GM12864 (cell line): ENCODE measurements around the gene KRTAP20-4.

Experiments
- DNase-seq: peaks from one replicate; pipeline ENCODE4 v3.0.0-alpha.2; 2011; ENCODE audit warnings: low read depth
- H3K4me3 ChIP-seq: 2 replicates; pipeline ENCODE4 v1.5.1; 2011; ENCODE audit warnings: mild to moderate bottlenecking, low read depth, low read length, control low read depth
- CTCF ChIP-seq: IDR thresholded peaks from 2 replicates; pipeline ENCODE4 v1.5.1; 2011; ENCODE audit warnings: low read depth, mild to moderate bottlenecking, moderate library complexity, low read length, control low read depth, inconsistent platforms; ENCODE audit errors: missing control alignments

The KRTAP20-4 gene

DNA sequence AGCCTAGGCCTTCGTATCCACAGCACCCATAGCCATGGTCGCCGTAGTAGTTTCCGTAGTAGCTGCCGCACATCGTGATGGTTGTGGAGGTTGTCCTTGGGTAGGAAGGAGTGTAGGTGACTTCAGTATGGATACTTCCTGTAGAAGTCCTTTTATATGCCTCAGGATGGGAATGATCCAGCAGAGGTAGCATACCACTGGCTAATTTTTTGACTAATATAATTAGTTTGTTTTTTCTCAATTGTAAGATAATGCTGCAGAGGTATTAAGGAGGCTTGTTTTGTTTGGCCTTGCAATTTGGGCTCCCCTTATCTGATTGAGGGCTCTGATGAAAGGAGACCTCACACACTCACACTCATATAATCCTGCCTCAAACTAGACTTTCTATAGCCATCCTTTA is 21.6 kb upstream of the KRTAP20-4 start, which contains the start of gene KRTAP6-2:
Gene KRTAP6-2, minus strand, starts transcription at position 101 of the 400 bp plus-strand sequence. Its CDS starts 28 bp downstream, at position 73.
- H3K4me3 ChIP-seq, result no peak within 1 kb of the TSS
- DNase-seq, result no peak
- no peak for TF ChIP-seq CTCF

DNA sequence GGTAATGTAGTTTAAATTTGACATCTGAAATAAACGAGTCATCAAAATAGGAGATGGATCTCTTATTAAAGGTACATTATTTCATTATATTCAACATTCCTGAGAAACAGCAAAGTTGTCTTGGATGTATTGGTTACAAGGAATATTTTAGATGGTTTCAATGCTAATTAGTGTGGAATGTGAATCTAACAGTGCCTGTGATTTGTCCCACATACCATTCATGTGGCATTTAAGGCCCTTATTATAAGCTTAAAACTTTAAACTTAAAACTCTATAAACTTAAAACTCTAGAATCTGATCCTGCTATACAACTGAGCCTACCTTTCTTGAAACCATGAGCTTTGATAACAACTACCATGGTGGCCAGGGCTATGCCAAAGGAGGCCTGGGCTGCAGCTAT is 19.6 kb upstream of the KRTAP20-4 start, which contains the start of gene KRTAP22-1:
Gene KRTAP22-1, plus strand, starts transcription at position 301 of the 400 bp plus-strand sequence.
- no peak within 1 kb of the TSS for H3K4me3 ChIP-seq
- no peak for TF ChIP-seq CTCF
- DNase-seq, result no peak

- no peak for TF ChIP-seq CTCF
- H3K4me3 ChIP-seq, result no peak overlapping the region
- DNase-seq, result no peak
Observed at GRCh38 chr21:30605968-30606367, 14.5 kb upstream of the KRTAP20-4 start.

DNA sequence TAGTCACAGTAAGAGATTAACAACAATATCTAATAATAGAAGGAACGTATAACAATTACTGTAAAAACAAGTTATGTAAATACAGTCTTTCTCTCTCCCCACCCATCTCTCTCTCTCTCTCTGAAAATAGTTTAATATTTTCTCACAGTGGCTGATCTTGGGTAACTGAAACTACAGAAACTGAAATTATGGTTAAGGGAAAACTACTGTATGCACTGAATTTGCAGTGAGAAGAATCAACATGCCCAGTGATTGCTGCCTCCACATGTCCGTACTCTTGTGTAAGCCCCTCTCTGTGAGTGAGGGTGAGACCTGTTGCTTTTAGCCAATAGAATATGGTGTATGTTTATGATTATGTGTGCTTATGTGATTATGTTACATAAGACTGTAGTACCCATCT is 8.3 kb upstream of the KRTAP20-4 start:
- no peak for TF ChIP-seq CTCF
- H3K4me3 ChIP-seq, result no peak overlapping the region
- no peak for DNase-seq

DNA sequence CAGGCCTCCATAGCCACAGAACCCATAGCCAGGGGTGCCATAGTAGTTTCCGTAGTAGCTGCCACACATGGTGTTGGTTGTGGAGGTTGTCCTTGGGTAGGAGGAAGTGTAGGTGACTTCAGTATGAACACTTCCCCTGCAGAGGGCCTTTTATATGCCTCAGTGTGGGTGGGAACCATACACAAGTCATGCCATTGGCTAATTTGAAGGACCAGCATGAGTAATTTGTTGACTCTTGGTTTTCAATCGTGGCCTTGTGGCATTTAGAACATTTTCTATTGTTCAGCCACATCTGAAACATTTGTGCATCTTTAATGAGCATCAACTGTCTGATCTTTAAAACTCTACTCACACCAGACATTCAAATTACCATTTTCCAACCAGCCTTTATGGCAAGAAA is 6.6 kb upstream of the KRTAP20-4 start, which contains the start of gene KRTAP6-1:
Gene KRTAP6-1, minus strand, starts transcription at position 95 of the 400 bp plus-strand sequence. Its CDS starts 26 bp downstream, at position 69.
- TF ChIP-seq CTCF, result no peak
- DNase-seq, result no peak
- H3K4me3 ChIP-seq, result no peak within 1 kb of the TSS

DNA sequence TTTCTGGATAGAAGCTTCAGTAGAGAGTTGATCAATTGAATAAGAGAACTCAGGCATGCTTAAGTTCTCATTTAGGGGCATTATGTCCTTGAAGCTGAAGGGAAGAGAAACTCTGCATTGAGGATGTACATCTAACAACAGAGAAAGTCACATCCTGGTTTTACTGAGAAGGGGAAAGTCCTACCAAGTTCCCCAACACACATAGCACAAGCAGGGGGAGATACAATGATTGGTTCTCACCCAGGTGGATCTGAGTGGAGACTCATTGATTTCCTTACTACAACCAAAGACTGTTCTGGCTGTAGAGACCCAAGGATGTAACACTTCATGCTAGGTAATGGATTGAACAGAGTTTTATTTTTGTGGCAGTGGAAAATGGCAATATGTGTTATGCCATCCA is 5.2 kb upstream of the KRTAP20-4 start:
- H3K4me3 ChIP-seq, result no peak overlapping the region
- TF ChIP-seq CTCF, result no peak
- no peak for DNase-seq

- no peak within 1 kb of the TSS for H3K4me3 ChIP-seq
- DNase-seq, result no peak
- TF ChIP-seq CTCF, result no peak
Observed at GRCh38 chr21:30616125-30616524, 4.3 kb upstream of the KRTAP20-4 start, which contains the start of gene KRTAP20-1. Gene KRTAP20-1 (plus strand): TSS chr21:30616425. CDS start chr21:30616455, 30 bp downstream.
